ENCODE data around the gene LENG8.
A peak's percentile ranks its signal among the peaks of the same experiment; 100 is the strongest.
"Not testable (repeated sequence)": the region's sequence is repeated elsewhere in the genome, so short reads cannot be mapped to it uniquely, and the experiment has no call there.

The LENG8 gene

DNA sequence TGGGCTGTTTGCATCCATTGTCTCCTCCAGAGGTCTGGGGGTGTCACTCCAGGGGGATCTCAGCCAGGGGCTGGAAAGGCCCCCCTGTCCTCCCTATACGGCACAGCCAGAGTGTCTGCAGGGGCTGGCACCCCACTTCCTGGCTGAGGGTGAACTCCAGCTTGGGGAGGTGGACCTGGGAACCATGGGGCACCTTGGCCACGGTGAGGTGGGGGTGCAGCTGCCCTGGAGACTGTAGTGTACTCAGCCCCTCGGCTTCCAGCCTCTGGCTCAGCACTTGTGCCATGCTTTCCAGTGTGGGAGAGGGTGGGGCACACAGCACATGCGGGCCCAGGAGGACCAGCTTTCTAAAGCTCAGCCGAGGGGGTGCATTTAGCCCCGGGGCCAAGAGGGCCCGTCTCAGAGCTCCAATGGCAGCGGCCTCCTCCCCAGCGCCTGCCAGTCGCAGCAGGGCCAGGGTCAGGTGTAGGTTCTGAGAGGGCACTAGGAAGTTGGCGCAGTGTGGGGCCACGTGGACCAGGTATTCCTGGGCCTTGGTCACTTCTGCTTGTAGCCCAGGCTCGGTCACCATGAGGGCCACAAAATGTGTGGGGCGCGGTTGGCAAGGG is 13.2 kb downstream of the LENG8 start:
- no peak for DNase-seq

DNA sequence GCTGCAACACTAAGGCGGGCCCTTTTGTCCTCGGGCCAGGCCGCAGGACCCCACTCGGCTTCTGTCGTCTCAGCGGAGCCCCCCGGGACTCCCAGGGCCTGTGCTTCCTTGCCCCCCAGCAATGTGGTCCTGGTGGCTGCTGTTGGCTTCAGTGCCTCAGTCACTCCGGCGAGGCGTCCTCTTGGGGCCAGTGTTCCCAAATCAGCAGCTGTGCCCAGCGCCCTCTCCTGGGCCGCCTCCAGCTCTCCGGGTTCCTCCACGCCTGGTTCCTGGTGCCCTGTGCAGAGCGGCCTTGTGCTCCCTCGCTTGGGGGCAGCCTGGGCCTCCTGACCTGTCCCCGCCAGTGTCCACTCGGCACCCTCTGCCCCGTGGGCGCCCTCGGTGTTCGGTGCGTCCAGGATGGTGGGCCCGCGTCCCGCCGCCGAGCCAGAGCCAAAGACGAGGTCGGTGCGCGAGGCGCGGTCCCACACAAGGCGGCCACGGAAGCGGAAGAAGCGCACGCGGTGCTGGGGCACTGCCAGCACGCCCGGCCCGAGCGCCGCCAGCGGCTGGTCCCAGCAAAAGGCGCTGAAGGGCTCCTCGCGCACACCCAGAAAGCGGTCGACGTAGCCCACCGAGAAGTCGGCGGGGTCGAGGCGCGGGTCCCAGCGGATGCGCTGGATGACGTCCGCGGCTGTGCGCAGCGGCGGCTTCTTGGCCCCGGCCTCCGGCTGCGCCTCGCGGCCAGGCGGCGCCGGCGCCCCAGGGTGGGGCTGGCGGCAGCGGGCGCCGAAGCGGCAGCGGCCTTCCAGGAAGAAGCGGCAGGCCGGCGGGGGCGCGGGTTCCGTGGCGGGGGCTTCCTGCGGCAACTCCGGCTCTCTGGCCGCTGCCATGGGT is 13.9 kb downstream of the LENG8 start:
- peak; percentile 64 to 70 for DNase-seq

DNA sequence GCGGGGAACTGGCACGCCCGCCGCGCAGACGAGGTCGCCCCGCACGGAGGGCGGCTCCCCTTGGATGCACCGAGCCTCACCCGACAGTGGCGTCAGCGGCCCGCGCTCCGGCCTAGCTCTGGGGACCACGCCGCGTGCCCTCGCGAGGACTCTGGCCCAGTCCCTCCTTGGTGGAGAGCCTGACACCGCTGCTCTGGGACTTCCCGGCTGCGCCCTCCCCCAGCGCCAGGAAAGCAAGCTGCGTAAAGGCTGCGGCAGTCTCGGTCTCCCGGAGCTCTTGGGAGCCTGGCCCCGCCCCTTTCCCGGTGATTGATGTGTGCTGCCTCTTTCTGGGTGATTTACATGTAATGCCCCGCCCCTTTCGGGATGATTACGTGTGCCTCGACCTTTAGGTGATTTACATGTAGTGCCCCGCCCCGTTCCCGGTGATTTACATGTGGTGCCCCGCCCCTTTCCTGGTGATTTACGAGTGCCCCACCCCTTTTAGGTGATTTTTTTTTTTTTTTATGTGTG is 14.6 kb downstream of the LENG8 start, which contains the start of gene LENG9:
LENG9 (minus strand) TSS at position 248 of the 513 bp plus-strand sequence. CDS start 252 bp downstream, outside the sequence.
- DNase-seq = peak; percentile 97 to 98

DNA sequence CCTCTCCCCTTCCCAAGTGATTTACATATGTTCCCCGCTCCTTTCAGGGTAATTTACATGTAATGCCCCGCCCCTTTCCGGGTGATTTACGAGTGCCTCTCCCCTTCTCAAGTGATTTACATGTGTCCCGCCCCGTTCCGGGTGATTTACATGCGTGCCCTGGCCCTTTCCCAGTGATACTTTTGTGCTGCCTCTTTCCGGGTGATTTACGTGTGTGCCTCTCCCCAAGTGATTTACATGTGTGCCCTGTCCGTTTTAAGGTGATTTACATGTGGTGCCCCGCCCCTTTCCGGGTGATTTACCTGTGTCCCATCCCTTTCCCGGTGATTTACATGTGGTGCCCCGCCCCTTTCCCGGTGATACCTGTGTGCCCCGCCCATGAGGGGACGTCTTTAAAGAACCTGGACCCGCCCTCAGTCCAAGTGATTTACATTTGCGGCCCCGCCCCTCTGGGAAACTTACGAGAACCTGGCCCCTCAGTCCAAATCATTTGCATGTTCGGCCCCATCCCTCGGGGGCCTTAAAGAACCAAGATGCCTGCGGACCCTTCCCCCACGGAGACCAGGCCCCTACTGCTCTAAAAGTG is 15.1 kb downstream of the LENG8 start:
- peak in 1 of 2 donors; percentile 92 for DNase-seq

- DNase-seq = peak; percentile 72 to 78
Observed at GRCh38 chr19:54464630-54465425, 15.8 kb downstream of the LENG8 start.

GRCh38 chr19:54465426-54466109 is 16.6 kb downstream of the LENG8 start:
- DNase-seq = no peak

GRCh38 chr19:54466110-54466480 is 17.1 kb downstream of the LENG8 start:
- not testable (repeated sequence) for DNase-seq

GRCh38 chr19:54469496-54469934 is 20.5 kb downstream of the LENG8 start:
- no peak for DNase-seq

DNA sequence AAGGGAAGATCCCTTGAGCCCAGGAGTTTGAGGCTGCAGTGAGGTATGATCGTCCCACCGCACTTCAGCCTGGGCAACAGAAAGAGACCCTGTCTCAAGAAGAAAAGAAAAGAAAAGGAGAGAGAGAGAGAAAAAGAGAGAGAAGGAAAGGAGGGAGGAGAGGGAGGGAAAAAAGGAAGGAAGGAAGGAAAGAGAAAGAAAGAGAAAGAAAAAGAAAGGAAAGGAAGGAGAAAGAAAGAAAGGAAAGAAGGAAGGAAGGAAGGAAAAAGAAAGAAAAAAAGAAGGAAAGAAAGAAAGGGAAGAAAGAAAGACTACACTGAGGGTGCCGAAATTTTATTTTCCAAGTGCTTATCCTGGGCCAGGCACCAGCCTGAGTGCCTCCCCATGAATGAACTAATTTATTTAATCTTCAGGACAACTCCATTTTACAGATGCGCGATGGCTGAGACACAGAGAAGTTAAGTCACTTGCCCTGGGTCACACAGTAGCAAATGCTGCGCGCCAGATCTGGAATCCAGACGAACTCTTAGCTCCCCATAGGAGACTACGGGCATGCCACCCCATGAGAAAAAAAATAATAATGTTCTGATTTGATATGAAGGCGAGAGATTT is 21.4 kb downstream of the LENG8 start:
- no peak for DNase-seq

- DNase-seq = no peak
Observed at GRCh38 chr19:54470991-54471782, 22.2 kb downstream of the LENG8 start.

DNA sequence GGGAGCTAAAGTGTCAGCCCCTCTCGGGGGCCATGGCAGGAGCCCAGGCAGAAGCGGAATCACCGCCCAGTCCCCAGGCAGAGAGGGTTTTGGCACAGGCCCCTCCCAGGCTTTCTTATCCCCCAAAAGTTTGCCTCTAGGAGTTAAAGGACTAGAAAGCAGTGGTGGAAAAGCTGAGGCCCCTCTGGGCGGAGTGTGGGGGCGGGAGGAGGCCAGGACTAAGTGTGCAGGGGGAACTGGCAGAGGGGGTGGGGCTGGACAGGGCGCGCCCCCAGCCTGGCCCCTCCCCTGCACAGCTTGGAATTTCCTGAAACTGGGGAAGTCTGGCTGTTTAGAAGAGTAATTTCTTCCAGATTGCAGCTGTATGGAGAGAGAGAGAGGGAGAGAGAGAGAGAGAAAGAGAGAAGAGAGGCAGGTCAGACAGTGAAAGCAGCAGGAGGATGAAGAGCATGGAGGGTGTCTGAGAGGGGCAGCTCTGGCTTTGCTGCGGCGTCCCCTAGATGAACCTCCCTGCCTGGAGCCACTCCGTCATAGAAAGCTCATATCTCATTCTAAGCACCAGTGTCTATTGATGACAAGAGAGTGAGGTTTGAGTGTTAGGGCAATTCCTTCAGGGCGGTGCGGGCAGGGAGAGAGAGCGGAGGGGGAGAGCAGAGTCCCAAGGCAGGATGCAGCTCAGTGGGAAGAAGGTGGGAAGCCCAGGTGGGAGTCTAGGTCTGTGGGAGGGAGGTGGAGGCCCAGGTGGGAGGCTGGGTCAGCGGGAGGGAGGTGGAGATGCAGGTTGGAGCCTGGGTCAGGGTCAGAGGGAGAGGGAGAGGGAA is 24.3 kb downstream of the LENG8 start, which contains the start of gene CDC42EP5:
CDC42EP5 (minus strand) TSS at position 226 of the 821 bp plus-strand sequence. CDS start 7,749 bp downstream, outside the sequence.
- no peak for DNase-seq

GRCh38 chr19:54473892-54474372 is 24.9 kb downstream of the LENG8 start:
- no peak for DNase-seq

DNA sequence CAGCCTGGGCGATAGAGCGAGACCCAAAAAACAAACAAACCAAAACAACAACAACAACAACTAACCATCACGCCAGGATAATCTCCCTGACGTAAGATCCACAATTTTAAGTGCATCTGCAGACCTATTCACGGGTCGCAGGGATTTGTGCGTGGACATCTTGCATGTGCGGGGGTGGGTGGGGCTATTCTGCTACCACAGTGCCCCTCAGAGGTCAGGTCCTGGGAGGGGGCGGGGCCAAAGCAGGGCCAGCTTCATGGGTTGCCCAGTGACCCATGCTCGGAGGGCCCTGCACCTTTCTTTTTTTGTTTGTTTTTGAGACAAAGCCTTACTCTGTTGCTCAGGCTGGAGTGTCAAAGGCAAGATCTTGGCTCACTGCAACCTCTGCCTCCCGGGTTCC is 26.7 kb downstream of the LENG8 start:
- DNase-seq = no peak

- DNase-seq = no peak
Observed at GRCh38 chr19:54477650-54478049, 28.7 kb downstream of the LENG8 start.

DNA sequence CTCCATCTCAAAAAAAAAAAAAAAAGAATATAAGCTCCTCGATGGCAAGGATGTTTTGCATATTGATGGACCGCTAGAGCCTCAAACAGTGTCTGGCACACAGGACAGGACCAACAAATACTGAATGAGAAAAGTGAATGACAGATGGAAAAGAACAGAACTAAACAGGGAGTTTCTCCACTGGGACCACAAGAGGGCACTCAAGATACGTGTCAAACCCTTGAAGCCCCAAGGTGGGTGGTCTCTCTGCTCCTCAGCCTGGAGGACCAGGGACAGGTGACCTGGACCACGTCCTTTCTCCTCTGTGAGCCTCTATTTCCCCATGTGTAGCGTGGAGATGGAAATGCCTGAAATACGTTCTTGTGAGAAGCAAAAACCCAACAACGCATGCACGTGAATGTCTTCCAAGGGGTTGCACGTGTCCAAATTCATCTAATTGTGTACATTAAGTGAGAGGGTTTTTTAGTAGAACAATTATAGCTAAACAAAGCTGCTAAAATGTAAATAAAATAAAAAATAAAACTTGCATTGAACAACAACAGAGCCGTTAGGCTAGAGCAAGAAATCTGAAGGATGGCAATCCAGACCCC is 29.8 kb downstream of the LENG8 start:
- peak in 1 of 2 donors; percentile 48 for DNase-seq

DNA sequence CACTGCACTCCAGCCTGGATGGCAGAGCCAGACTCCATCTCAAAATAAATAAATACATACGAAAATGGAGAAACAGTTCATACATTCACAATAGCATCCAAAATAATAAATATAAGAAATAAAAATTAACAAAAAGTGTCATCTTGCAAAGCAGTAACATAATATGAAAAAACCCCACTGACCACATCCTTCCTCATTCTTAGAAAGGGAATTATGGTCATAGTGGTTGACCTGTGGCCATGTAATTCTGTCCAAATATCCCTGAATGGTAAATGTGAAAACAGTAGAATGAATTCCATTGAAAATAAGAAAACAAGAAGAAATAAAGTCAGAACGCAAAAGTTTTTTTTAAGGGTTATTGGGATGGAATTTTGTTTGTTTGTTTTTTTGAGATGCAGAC is 31.1 kb downstream of the LENG8 start:
- no peak for DNase-seq

DNA sequence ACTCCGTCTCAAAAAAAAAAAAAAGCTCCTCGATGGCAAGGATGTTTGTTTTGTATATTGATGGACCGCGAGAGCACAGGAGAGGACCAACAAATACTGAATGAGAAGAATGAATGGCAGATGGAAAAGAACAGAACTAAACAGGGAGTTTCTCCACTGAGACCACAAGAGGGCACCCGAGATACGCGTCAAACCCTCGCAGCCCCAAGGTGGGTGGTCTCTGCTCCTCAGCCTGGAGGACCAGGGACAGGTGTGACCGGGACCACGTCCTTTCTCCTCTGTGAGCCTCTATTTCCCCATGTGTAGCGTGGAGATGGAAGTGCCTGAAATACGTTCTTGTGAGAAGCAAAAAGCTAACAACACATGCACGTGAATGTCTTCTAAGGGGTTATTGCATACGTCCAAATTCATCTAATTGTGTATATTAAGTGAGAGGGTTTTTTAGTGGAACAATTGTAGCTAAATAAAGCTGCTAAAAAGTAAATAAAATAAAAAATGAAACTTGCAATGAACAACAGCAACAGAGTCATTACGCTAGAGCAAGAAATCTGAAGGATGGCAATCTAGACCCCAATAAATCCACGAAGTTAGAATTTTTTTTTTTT is 32.4 kb downstream of the LENG8 start:
- DNase-seq = peak; percentile 45 to 48

DNA sequence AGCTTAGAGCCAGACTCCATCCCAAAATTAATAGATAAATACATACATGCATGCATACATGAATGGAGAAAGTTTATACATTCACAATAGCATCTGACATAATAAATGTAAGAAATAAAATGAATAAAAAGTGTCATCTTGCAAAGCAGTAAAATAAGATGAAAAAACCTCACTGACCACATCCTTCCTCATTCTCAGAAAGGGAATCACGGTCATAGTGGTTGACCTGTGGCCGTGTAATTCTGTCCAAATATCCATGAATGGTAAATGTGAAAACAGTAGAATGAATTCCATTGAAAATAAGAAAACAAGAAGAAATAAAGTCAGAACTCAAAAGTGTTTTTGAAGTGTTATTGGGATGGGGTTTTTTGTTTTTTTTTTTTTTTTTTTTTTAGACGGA is 33.9 kb downstream of the LENG8 start:
- no peak for DNase-seq

DNA sequence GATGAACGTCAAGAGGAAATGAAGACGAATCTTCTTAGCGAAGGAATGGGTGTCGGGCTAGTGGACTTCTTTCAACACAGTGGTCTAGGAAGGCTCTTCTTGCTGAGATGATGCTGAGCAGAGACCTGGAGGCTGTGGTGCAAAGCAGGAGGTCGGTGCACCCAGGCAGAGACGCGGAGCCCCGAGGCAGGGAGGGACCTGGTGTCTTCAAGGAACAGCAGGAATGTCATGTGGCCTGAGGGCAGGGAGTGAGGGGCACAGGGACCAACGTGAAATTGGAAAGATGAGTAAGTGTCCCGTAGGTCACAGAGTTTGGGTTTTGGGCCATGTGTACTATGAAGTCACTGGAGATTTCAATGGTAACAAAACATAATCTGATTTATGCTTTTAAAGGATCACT is 35.5 kb downstream of the LENG8 start:
- DNase-seq = no peak
